Prostate gland (tissue), 2 donors: ENCODE data around the gene ARFGAP1.

Experiments used
- CTCF ChIP-seq, 4 experiments: fragments of 200-600 bp in 2 of 4; fragments of 450-650 bp in 2 of 4; sonication (generic) in 2 of 4; IDR thresholded peaks; 1 replicate in 3 of 4; 2 replicates in 1 of 4; pipeline ENCODE4 v1.5.1; 2016 to 2019; ENCODE audit warnings: antibody characterized with exemption in 4 of 4, mild to moderate bottlenecking in 2 of 4, moderate library complexity in 2 of 4
- POLR2A ChIP-seq: fragments of 450-650 bp; IDR thresholded peaks from one replicate; pipeline ENCODE4 v1.6.1; 2016; ENCODE audit warnings: antibody characterized with exemption, mild to moderate bottlenecking

GRCh38 chr20:63258781-63259180, 13.8 kb upstream of the ARFGAP1 start:
- TF ChIP-seq CTCF (IDR thresholded peaks at IDR 0.05) (no peak), POLR2A (no peak)
